GM21381 (cell line): ENCODE data around the gene CTU1.
A peak's percentile ranks its signal among the peaks of the same experiment; 100 is the strongest.
"Not testable (repeated sequence)": the region's sequence is repeated elsewhere in the genome, so short reads cannot be mapped to it uniquely, and the experiment has no call there.

ENCODE experiments used
- ATAC-seq: cut with Tn5 transposase; IDR thresholded peaks from one replicate; pipeline ENCODE4 v1.9.1; 2021; ENCODE audit warnings: mild to moderate bottlenecking, moderate library complexity; ENCODE audit not compliant: unreplicated experiment

CTU1 gene

GRCh38 chr19:51108066-51108804 lies at the start of gene CTU1:
CTU1 (minus strand) TSS chr19:51108409; CDS start chr19:51104569, 3,840 bp downstream.
- peak; percentile 95 for ATAC-seq

- ATAC-seq: no peak
Measured at GRCh38 chr19:51157265-51157664, 49.1 kb upstream of the CTU1 start.

GRCh38 chr19:51156710-51157109 lies 48.5 kb upstream of the CTU1 start:
- no peak for ATAC-seq

GRCh38 chr19:51150627-51151026 lies 42.4 kb upstream of the CTU1 start:
- ATAC-seq: no peak

- no peak for ATAC-seq
Measured at GRCh38 chr19:51148580-51148979, 40.4 kb upstream of the CTU1 start.

GRCh38 chr19:51147663-51148062 lies 39.5 kb upstream of the CTU1 start:
- ATAC-seq: no peak

GRCh38 chr19:51146751-51147150 lies 38.5 kb upstream of the CTU1 start:
- ATAC-seq: no peak

GRCh38 chr19:51145916-51146493 lies 37.8 kb upstream of the CTU1 start:
- ATAC-seq: no peak

- ATAC-seq: no peak
Measured at GRCh38 chr19:51144482-51145045, 36.4 kb upstream of the CTU1 start.

GRCh38 chr19:51143486-51143885 lies 35.3 kb upstream of the CTU1 start:
- ATAC-seq: no peak

- not testable (repeated sequence) for ATAC-seq
Measured at GRCh38 chr19:51142809-51143475, 34.7 kb upstream of the CTU1 start.

GRCh38 chr19:51142119-51142518 lies 33.9 kb upstream of the CTU1 start, which contains the start of gene SIGLEC7:
SIGLEC7 (plus strand) TSS chr19:51142301; CDS start chr19:51142370, 69 bp downstream.
- no peak for ATAC-seq

- no peak for ATAC-seq
Measured at GRCh38 chr19:51141181-51141580, 33.0 kb upstream of the CTU1 start.

- ATAC-seq: no peak
Measured at GRCh38 chr19:51140441-51140840, 32.2 kb upstream of the CTU1 start.

- ATAC-seq: no peak
Measured at GRCh38 chr19:51139299-51140014, 31.2 kb upstream of the CTU1 start.

GRCh38 chr19:51138549-51138979 lies 30.4 kb upstream of the CTU1 start:
- no peak for ATAC-seq

- no peak for ATAC-seq
Measured at GRCh38 chr19:51137792-51138425, 29.7 kb upstream of the CTU1 start.

GRCh38 chr19:51136851-51137551 lies 28.8 kb upstream of the CTU1 start:
- ATAC-seq: no peak

GRCh38 chr19:51135986-51136762 lies 28.0 kb upstream of the CTU1 start:
- ATAC-seq: no peak
